K562 (cell line): ENCODE results near the gene CTSW. TPM values are rescaled to one million over a fixed set of nuclear protein-coding genes. Genes with fewer than 3 reads are reported as not detected.

ENCODE experiments used
- CTBP1 ChIP-seq: fragments of 450-650 bp; IDR thresholded peaks from 2 replicates; pipeline ENCODE4 v1.6.1; 2016; ENCODE audit warnings: borderline replicate concordance
- STAG1 ChIP-seq: sonication (generic); formaldehyde crosslinking; IDR thresholded peaks from 2 replicates; pipeline ENCODE4 v1.5.0; 2020; ENCODE audit warnings: missing genetic modification reagents, borderline replicate concordance
- ZBTB7A ChIP-seq: IDR thresholded peaks from 2 replicates; pipeline ENCODE4 v1.6.1; 2011; ENCODE audit warnings: low read depth, mild to moderate bottlenecking, low read length, moderate library complexity, borderline replicate concordance; ENCODE audit not compliant: control insufficient read depth
- ZNF507 ChIP-seq: conservative IDR thresholded peaks from 2 replicates; pipeline ENCODE4 v1.6.1; 2017; ENCODE audit warnings: missing genetic modification characterization, missing compliant biosample characterization
- polyA plus RNA-seq, 8 experiments: library from polyadenylated mRNA; depleted of rRNA in 4 of 8; stranded (reverse) in 5 of 8; unstranded in 3 of 8; fragments of >200 nt; fragmentation: Nextera tagmentation in 2 of 8; fragmentation: Illumina TruSeq in 1 of 8; extraction: Ambion mirVana in 2 of 8; extraction: Trizol in 1 of 8; gene quantifications; 2 replicates each; pipeline versions ENCODE4 v1.2.1 to v1.2.3, GENCODE V29; 2011 to 2014; ENCODE audit warnings: inconsistent platforms in 1 of 8, missing spikeins in 1 of 8
- total RNA-seq, 7 experiments: library from RNA; depleted of rRNA in 6 of 7; stranded (reverse); fragments of >200 nt in 6 of 7; fragmentation: Illumina TruSeq in 2 of 7; extraction: Trizol in 2 of 7; gene quantifications; 2 replicates each; pipeline versions ENCODE4 v1.2.1 to v1.2.3, GENCODE V29; 2011 to 2021; ENCODE audit warnings: low replicate concordance in 1 of 7
- TF ChIP-seq, protein P1 (sequence below), 2 experiments: fragments of 450-650 bp in 1 of 2; sonication (generic) in 1 of 2; formaldehyde crosslinking; conservative IDR thresholded peaks; 2 replicates each; pipeline versions ENCODE4 v1.4.0 to v1.8.1; 2020 to 2022; ENCODE audit warnings: mild to moderate bottlenecking in 1 of 2, missing genetic modification reagents in 1 of 2
- TF ChIP-seq, protein P2 (sequence below): fragments of 450-650 bp; IDR thresholded peaks from 2 replicates; pipeline ENCODE4 v1.6.1; 2016
- TF ChIP-seq, protein P3 (sequence below): fragments of 200-800 bp; sonication (Bioruptor generic); IDR thresholded peaks from 2 replicates; pipeline ENCODE4 v1.6.1; 2017; ENCODE audit warnings: missing genetic modification characterization, missing compliant biosample characterization

CTSW gene
- total and polyA plus RNA-seq, 9 of the 15 experiments (the other 6 are each of a cell fraction or from before 2014, with no cell fraction given): 0.04 TPM; not detected in 8

DNA sequence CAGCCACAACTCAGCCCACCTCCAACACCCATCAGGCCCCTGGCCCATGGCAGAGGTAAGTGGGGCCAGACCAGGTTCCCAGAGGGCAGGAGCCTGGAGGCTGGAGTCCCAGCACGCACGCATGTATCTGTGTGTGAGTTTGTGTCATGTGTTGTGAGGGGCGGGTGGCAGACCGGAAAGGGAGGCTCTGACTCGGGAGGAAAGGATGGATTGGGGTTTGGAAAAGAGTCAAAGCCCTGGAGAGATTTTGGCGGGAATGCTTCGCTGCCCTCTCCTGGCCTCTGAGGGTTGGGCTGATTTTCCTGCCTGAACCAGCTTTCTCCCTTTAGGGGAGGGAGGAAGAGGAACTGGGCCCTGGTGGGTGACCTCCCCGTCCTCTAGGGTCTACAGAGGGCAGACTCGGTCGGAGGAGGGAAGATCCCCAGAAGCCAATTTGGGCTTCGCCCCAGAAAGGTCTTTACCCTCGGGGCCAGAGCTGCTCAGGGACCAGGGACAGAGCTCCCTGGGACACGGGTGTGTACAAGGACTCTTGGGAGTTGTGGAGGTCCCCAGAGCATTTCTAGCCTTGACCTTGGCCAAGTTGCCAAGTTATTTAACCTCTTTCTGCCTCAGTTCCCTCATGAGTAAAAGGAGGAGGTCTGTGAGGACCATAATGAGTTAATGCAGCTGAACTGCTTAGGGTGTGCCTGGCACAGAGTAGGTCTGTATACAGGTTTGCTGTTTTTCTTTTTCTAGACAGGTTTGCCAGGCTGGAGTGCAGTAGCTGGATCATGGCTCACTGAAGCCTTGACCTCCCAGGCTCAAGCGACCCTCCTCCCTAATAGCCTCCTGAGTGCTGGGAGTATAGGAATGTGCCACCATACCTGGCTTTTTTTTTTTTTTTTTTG is 32.3 kb downstream of the CTSW start (continued):
- TF ChIP-seq STAG1 (no peak), ZNF507 (tag) (no peak), ZBTB7A (peak; percentile 72; the same call in 1 of the 2 replicates), CTBP1 (peak; percentile 65; the same call in 1 of the 2 replicates)
- TF ChIP-seq, protein P1, sequence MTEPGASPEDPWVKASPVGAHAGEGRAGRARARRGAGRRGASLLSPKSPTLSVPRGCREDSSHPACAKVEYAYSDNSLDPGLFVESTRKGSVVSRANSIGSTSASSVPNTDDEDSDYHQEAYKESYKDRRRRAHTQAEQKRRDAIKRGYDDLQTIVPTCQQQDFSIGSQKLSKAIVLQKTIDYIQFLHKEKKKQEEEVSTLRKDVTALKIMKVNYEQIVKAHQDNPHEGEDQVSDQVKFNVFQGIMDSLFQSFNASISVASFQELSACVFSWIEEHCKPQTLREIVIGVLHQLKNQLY (CRISPR knock-in tag; conservative IDR thresholded peaks at IDR 0.05): no peak
- TF ChIP-seq, protein P2, sequence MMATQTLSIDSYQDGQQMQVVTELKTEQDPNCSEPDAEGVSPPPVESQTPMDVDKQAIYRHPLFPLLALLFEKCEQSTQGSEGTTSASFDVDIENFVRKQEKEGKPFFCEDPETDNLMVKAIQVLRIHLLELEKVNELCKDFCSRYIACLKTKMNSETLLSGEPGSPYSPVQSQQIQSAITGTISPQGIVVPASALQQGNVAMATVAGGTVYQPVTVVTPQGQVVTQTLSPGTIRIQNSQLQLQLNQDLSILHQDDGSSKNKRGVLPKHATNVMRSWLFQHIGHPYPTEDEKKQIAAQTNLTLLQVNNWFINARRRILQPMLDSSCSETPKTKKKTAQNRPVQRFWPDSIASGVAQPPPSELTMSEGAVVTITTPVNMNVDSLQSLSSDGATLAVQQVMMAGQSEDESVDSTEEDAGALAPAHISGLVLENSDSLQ: 0 out of 2 replicates have a peak, but pooled peaks have one; percentile 9
- TF ChIP-seq, protein P3, sequence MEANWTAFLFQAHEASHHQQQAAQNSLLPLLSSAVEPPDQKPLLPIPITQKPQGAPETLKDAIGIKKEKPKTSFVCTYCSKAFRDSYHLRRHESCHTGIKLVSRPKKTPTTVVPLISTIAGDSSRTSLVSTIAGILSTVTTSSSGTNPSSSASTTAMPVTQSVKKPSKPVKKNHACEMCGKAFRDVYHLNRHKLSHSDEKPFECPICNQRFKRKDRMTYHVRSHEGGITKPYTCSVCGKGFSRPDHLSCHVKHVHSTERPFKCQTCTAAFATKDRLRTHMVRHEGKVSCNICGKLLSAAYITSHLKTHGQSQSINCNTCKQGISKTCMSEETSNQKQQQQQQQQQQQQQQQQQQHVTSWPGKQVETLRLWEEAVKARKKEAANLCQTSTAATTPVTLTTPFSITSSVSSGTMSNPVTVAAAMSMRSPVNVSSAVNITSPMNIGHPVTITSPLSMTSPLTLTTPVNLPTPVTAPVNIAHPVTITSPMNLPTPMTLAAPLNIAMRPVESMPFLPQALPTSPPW (CRISPR knock-in tag): peak; percentile 48; the same call in 1 of the 2 replicates
- TF ChIP-seq, all 486 proteins: peak for 51
